HG02763 (cell line): ENCODE measurements around the gene BLVRA.

Experiments
- ATAC-seq: cut with Tn5 transposase; IDR thresholded peaks from one replicate; pipeline ENCODE4 v1.9.1; 2021; ENCODE audit warnings: mild to moderate bottlenecking, moderate library complexity; ENCODE audit not compliant: unreplicated experiment

Gene BLVRA

DNA sequence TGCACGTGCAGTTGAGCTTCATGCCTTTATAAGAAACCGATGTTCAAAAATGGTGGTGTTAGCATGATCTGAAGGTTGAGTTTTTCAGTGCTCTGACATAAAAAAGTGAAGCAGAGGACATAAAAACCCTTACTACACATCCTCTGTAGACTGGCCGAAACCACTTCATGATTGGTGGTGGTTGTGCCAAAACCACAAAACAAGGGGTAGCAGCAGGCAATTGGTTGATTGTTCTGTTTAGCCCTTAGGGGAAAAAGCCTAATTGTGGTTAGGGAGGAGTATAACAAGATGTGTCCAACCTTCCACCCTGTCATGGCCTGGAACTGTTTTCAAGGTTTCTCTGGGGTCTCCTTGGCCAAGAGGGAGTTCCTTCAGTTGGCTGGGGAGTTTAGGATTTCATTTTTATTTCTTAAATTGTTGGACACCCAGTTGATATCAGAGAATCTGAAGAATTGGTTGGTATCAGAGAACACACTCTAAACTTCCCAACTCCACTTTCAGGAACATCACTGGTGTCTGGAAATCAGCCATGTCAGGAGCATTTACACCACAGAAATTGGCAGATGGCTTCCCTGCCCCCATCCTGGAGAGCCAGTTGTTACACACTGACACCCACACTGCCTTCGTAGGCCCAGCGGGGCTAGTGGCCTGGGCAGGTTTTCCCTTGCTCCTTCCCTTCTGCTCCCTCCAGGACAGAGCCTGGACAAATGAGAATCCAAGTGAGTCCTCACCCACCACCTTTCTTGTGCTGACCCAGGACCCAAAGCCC lies 92.1 kb downstream of the BLVRA start:
- no peak for ATAC-seq

- ATAC-seq = no peak
Observed at GRCh38 chr7:43851805-43852204, 93.3 kb downstream of the BLVRA start.

GRCh38 chr7:43855176-43855575 lies 96.7 kb downstream of the BLVRA start:
- no peak for ATAC-seq

DNA sequence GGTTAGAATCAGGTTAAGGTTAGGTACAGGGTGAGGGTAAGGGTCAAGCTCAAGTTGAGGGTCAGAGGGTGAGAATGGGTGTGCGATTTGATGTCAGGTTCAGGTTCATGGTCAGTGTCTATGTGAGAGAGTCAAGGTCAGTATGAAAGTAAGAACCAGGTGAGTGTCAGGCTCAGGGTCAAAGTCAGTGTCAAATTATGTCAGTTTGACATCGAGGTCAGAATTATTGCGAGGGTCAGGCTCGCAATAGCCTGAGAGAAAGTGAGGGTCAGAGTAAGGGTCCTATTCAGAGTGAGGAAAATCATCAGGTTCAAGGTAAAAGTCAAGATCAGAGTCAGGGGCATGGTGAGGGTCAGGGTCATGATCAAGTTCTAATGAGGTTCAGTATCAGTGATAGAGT lies 97.8 kb downstream of the BLVRA start:
- no peak for ATAC-seq
